HG03135 (cell line): ENCODE data around the gene TEC.
"Not testable (repeated sequence)": the region's sequence is repeated elsewhere in the genome, so short reads cannot be mapped to it uniquely, and the experiment has no call there.

Experiments
- ATAC-seq: cut with Tn5 transposase; IDR thresholded peaks from one replicate; pipeline ENCODE4 v1.9.1; 2021; ENCODE audit warnings: mild to moderate bottlenecking, moderate library complexity; ENCODE audit not compliant: unreplicated experiment

TEC gene

DNA sequence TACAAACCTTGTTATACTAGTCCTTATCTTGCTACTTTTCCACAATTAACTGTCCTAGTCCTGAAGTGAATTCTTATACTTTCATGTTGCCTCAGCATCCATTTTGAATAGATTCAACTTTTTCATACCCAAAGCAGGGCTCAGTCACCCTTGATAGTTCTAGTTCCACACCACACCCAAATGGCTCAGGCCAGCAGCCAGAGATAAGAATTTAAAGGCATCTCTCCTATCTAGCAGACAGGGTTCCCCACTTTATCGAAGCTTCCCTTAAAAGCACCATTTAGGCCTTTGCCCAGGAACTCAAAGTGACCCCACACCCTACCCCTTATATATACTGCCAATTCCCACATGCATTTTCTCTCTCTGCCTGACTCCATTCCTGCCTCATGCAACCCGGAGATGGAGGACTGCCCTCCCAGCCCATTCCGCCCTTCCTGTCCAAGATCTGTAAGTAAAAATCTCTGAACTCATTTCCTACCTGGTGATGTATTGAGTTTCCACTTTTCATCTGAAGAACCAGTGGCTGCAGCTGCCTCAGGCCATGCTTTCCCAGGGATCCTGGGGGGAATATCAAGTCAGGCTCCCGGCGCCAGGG lies 71.9 kb downstream of the TEC start:
- no peak for ATAC-seq

DNA sequence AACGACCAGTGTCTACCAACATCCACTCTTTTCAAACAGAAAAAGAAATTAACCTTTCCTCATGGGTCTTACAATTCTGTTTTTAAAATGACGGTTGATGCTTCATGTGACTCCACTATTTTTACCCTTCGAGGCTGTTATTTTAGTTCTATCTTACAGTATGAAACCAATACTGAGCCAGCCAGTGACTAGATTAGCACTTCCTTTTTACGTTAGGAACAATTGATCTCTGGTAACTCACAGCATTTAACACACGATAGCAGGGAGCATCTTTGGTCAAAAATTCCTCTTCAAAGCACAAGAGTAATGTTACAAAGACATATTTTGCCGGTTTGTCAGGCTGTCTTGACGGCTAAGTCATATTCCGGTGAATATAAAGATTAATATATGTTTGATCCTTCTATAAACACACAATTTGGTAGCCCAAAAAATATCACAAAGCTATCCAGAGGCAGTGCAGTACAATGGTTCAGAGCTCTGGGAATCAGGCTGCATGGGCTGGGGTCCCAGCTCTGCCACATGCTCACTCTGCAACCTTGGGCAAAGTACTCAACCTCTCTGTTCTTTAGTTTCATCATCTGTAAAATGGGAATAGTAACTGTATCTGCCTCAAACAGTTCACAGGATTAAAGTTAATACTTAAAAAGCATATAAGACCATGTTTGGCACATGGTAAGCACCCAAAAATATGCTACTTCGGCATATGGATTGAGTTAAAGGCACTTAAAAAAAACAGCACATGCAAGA lies 72.7 kb downstream of the TEC start:
- ATAC-seq, result peak; percentile 48

DNA sequence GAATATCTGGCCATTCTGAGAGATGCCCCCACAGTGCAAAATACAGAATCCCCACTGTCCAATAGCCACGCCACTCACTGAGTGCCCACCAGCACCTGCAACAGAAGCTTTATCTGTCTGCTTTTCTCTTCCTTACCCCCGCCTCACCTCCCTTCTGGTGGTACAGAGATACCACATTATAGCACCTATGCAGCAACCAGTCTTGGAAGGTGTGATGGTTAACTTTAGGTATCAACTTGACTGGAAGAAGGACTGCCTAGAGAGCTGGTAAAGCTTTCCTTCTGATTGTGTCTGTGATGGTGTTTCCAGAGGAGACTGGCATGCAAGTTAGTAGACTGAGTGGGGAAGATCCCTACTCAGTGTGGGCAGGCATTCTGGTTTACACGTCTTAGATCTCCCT lies 73.8 kb downstream of the TEC start:
- ATAC-seq, result no peak

DNA sequence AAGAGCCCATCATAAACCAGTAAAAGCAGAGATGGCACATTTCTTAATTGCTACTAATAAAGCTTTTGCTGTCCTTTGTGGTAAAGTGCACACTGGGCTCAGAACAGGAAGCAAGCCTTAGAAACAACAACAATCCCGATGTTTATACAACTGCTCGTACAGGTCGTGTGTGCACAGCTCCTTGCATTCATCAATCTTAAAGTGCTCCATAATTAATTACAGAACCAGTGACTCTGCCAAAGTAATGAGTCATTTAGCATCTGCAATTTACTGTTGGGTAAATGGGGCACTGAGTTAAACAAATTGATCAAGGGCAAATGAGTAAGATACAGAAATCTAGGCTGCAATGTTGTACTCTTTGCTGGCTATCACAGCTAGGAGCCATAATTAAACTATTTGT lies 74.3 kb downstream of the TEC start:
- no peak for ATAC-seq

DNA sequence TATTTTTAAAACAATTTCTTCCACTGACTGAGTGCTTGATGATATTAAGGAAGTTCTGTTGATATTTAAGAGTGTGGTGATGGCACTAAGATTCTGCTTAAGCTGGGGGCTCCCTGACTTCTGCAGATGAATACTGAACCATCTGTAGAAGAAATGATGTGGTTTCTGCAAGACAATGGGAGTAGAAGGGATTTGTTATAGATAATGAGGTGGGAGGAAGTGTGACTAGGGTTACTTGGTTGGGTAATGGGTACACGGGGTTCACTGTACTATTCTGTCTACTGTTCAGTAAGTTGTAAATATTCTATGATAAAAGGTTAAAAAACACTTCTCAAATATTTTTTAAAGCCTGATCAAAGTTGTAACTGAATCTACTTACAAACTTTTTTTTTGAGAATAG lies 74.7 kb downstream of the TEC start:
- no peak for ATAC-seq

DNA sequence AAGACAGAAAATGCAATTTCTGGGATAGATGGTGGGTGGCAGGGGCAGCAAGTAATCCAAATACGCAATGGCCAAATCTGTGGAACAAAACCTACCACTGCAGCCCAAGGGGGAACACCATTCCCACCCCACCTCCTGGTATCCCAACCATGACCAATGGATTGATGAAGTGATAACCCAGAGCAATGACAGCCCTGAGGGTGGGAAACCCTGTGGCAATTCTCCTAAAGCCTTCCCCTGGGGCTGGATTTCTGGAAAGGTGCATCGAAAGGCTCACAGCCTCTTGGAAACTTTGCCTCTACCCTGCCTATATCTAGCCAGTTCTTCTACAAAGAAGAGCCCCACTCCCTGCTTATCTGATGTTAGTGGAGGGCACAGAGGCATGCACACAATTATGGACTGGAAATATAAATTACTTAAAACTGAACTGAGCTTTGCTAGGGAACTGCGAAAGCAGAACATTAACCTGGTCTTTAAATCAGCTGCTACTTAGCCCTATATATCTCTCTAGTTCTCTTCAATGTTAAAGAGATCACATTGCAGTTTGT lies 75.6 kb downstream of the TEC start:
- ATAC-seq, result no peak

DNA sequence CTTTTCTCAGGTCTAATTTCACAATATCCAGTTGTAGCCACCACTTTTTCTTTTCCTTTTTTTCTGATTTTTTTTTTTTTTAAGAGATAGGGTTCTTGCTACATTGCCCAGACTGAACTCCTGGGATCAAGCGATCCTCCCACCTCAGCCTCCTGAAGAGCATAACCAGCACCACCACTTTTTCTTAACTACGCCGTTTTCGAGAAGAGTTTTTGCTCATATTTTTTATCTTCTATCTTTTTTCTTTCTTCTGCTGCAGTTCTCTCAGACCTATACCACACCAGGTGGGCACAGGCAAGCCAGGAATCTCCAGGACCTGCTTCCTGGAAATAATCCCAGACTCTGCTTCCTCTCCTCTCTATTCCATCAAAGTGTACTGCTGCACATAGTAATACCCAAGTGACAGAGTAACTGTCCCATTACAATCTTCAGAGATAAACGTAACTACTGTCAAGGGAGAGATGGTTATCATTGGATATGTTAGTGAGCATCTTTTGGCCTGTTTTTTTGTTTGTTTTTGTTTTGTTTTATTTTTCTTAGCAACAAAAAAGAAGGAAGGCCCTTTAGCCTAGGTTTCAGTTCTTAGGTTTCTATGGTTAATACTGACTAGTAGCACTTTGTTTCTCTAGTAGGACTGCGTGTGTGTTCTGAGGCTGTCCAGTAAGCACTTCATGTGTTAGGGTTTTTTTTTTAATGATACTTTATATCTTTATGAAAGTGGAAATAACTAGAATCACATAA lies 76.4 kb downstream of the TEC start:
- ATAC-seq, result peak; percentile 37

DNA sequence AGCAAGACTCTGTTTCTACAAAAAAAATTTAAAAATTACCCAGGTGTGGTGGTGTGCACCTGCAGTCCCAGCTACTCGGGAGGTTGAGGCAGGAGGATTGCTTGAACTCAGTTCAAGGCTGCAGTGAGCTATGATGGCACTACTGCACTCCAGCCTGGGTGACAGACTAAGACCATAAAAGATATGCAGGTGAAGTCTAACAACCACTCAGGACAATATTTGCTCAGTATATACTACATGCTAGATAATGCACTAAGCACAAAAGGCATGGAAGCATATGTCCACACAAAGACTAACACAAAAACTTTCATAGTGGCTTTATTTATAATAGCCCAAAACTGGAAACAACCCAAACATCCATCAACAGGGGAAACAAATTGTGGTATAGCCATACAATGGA lies 77.9 kb downstream of the TEC start:
- no peak for ATAC-seq

DNA sequence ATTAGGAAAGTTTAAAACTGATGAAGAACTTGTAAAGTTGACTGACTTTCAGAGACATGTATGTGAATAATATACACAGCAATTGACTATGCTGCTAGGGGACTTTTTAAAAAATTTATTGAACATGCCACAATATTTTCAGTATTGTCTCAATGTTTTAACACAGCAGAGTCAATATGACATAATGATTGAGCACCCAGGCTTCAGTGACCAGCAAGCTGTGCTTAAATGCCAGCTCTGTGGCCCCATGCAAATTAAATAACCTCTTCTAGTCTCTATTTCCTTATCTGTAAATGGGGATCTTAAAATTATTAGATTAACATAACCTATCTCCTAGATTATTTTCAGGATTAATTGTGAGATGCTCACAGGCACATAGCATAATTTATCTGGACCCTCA lies 78.8 kb downstream of the TEC start:
- ATAC-seq, result no peak

DNA sequence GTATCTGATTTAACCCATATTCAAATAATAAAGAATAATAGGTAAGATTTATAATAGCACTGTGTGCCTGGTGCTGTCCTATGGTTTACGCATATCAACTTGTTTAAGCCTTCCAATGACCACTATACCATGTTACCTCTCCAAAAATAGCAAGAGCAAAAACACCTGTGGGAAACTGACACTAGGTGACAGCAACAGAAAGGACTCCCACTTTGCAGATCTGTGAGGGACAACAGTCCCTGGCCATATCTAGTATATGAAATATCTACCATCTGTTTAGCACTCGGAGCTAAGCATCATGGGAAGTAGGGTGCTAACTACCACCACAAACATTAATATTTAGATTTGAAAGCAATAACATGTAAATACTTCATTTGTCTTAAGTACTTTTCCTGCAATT lies 79.9 kb downstream of the TEC start:
- ATAC-seq, result no peak

DNA sequence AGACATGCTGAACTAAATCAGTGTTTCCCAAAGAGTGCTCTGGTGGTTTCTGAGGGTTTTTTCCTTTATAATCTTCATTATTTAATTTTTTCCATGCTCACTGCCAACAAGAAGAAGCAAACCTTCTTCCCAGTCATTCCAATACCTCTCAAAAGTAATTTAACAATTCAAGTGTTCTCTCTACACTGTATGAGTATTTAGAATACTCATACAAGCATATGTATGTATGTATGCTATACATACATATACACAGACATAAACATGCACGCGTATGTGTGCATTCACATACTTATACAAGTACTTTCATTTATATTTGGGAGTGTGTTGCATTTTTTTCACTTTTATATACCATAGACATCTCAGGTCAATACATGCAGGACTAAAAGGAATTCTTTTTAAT lies 81.2 kb downstream of the TEC start:
- ATAC-seq, result no peak

DNA sequence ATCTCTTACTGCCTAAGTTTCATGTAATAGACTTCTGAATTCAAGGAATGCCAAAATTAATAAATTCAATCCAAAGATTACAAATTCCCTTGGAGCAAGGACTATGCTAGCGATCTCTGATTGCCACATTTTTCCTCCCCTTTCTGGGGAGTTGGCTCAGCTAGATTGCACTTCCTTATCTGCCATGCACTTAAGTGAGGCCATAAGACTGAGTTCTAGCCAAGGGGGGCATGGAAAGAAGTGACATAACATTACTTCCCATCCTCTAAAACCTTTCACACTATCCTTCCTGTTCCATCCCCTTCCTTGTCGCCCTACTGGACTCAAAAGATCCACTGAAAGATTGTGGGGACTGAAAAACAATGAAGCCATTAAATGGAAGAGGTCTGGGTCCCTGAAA lies 81.8 kb downstream of the TEC start:
- no peak for ATAC-seq

DNA sequence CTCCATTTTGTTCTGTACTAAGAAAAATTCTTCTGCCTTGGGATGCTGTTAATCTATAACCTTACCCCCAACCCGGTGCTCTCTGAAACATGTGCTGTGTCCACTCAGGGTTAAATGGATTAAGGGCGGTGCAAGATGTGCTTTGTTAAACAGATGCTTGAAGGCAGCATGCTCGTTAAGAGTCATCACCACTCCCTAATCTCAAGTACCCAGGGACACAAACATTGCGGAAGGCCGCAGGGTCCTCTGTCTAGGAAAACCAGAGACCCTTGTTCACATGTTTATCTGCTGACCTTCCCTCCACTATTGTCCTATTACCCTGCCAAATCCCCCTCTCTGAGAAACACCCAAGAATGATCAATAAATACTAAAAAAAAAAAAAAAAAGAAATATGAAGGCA lies 82.6 kb downstream of the TEC start:
- not testable (repeated sequence) for ATAC-seq

DNA sequence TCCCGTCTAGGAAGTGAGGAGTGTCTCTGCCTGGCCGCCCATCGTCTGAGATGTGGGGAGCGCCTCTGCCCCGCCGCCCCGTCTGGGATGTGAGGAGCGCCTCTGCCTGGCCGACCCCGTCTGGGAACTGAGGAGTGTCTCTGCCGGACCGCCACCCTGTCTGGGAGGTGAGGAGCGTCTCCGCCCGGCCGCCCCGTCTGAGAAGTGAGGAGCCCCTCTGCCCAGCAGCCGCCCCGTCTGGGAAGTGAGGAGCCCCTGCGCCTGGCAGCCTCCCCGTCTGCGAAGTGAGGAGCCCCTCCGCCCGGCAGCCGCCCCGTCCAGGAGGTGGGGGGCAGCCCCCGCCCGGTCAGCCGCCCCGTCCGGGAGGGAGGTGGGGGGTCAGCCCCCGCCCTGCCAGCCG lies 83.2 kb downstream of the TEC start:
- ATAC-seq, result not testable (repeated sequence)

DNA sequence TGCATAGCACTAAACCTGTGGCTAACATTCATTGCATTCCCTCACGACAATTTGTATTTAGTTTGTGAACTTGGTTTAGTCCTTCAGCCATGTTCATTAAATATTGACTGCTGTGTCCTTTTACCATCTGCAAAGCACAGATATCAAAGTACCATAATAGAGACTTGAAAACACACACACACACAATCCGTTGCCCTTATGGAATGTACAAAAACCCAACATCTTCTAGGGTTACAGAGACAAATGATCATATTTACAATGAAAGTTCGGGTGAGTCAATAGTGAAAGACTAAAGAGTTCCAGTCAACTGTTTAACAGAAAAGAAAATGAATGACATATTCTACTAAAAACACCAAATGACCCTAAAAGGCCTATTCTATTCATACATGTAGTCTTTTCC lies 84.8 kb downstream of the TEC start:
- no peak for ATAC-seq

DNA sequence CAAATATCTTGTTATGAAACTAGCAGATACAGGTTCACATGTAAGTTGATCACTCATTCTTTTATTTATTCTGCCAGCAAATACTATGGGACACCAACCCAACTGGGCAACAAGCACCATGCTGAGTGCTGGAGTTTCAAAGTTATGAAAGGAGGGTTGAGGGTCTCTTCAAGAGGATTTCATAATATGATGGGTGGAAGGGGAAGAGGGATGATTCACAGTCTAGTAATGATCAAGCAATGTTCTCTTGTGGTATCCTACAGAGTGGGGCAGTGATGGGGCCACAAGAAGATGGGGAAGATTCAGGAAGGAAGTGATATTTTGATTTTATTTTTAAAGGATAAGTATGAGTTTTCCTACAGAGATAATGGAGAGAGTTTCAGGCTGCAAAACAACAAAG lies 89.4 kb downstream of the TEC start:
- no peak for ATAC-seq

DNA sequence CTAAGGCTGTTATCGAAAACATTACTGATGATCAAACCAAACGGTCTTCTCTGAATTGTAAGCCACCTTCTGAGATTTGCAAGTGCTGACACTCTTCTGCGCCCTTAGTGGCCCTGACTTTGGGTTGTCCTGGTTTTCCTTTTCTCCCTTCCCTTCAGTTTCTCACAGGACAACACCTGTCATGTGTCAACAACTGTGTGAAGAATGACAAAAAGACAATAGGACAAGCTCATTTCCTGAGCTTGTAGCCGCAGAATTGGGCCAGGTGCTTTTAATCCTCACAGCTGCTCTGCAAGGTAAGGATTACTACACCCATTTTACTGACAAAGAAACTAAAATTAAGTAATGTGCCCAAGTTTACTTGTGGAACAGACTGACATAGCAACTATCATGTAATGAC lies 90.7 kb downstream of the TEC start:
- no peak for ATAC-seq

DNA sequence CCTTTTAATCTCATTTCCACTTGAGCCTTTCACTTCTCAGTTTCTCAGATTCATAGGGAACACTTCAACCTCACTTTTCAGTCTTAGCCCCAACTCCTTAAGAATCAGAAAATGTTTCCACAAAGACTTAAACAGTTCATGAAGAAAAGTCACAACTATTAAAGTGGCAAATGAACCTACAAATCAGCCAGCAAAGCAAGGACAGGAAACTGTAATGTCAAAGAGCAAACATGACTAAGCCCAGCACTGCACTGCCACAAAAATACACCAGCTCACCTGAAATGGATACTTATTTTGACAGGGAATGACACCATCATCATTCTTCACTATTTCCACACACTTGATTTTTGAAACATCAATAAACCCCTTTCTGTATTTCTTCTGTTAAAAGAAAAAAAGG lies 93.8 kb downstream of the TEC start:
- no peak for ATAC-seq

DNA sequence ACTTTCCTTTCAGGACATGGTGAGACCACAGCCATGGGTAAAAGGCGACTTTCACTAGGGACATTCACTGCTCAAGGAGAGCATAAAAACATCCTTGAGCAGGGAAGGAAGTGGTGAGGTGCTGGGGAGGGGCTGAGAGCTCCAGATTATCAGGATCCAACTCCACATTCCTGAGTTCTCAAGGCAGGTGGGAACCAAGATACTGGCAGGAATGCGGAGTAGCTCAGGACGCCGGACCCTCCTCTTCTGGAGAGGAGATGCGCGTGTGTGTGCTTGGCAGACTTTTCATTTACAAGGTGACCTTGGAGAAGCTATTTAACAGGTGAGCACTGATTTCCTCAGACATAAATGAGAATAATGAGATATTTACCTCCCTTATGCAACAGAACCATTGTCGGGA lies 94.3 kb downstream of the TEC start:
- ATAC-seq, result no peak

DNA sequence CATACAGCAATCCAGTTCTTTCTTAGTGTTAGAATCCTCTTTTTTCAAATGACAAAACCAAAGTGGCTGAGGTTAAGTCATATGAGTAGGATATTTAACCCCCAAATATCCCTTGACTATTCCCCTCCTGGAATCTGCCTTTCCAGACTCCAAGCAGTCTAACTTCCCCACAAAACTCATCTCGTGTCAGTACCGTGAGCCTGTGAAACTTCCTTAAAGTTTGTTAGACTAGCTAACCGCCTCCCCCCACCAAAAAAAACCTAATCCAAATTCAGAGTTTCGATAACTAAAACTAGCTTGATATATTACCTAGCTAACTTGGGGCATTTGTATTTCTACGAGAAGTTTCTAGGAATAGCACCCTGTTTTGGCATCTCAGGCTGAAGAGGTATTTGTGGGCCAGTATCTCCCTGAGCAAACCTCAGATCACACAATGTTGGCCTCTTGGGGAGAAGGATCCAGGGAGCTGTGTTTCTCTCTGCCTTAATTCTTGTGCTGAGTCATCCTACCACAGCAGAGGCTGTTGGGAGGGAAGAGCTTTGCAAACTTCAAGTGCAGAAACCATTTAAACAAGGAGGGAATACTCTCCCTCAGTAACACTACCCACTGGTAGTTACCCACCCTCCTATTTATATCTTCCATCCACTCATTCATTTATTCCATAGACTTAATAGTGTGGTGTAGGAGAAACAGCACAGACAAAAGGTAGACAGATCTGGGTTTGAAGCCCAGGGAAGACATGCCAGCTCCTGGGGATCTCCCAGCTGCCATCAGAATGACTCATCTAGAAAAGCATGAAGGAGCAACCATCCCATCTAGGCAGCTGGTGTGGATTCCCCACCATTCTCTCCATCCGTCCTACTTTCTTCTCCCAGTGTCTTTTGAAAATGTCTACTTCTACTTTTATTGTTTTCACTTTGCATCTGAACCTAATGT lies 96.3 kb downstream of the TEC start:
- peak; percentile 55 for ATAC-seq

DNA sequence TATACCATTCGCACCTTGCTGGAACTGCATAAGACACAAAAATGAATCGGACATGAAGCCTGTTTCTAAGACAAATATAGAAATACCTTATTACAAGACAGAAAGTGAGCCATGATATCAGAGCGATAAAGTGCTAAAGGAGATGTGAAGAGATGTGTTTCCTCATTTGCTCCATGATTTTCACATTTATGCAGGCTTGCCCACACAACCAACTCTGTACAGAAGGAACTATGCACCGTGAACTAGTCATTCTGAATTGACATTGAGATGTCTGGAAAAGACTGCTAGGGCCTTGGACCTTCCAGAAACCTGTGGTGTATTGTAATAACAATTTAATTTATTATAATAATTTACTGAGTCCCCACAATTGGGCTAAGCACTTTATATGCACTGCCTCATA lies 97.0 kb downstream of the TEC start:
- no peak for ATAC-seq
